22Rv1 (cell line): Measurements from ENCODE around the gene DUOX2.
"Not testable (repeated sequence)": the region's sequence is repeated elsewhere in the genome, so short reads cannot be mapped to it uniquely, and the experiment has no call there.

Source experiments
- H3K27ac ChIP-seq: fragments of 450-650 bp; 2 replicates; pipeline ENCODE4 v1.5.1; 2017
- CTCF ChIP-seq: fragments of 450-650 bp; IDR thresholded peaks from 2 replicates; pipeline ENCODE4 v1.5.1; 2017; ENCODE audit warnings: mild to moderate bottlenecking
- ZFX ChIP-seq: fragments of 450-650 bp; IDR thresholded peaks from 2 replicates; pipeline ENCODE4 v1.6.1; 2017; ENCODE audit warnings: antibody characterized with exemption, borderline replicate concordance

The DUOX2 gene

GRCh38 chr15:45084163-45084562 lies 29.8 kb downstream of the DUOX2 start:
- TF ChIP-seq ZFX: no peak
- no peak for TF ChIP-seq CTCF
- H3K27ac ChIP-seq: no peak overlapping the region

GRCh38 chr15:45083223-45083622 lies 30.7 kb downstream of the DUOX2 start:
- no peak for TF ChIP-seq CTCF
- TF ChIP-seq ZFX: no peak
- no peak overlapping the region for H3K27ac ChIP-seq

- H3K27ac ChIP-seq: not testable (repeated sequence)
Observed at GRCh38 chr15:45082412-45082811, 31.6 kb downstream of the DUOX2 start.

- not testable (repeated sequence) for H3K27ac ChIP-seq
Observed at GRCh38 chr15:45080593-45080992, 33.4 kb downstream of the DUOX2 start.

- H3K27ac ChIP-seq: not testable (repeated sequence)
Observed at GRCh38 chr15:45079628-45080246, 34.2 kb downstream of the DUOX2 start.

- H3K27ac ChIP-seq: not testable (repeated sequence)
Observed at GRCh38 chr15:45079201-45079600, 34.8 kb downstream of the DUOX2 start.

GRCh38 chr15:45077391-45077790 lies 36.6 kb downstream of the DUOX2 start:
- H3K27ac ChIP-seq: not testable (repeated sequence)

GRCh38 chr15:45075440-45076320 lies 38.3 kb downstream of the DUOX2 start:
- not testable (repeated sequence) for H3K27ac ChIP-seq

GRCh38 chr15:45073602-45074001 lies 40.4 kb downstream of the DUOX2 start:
- not testable (repeated sequence) for H3K27ac ChIP-seq

GRCh38 chr15:45069942-45070360 lies 44.0 kb downstream of the DUOX2 start:
- H3K27ac ChIP-seq: not testable (repeated sequence)

- H3K27ac ChIP-seq: no peak overlapping the region
- TF ChIP-seq CTCF (no peak), ZFX (no peak)
Observed at GRCh38 chr15:45064386-45064785, 49.6 kb downstream of the DUOX2 start.

GRCh38 chr15:45062301-45062700 lies 51.7 kb downstream of the DUOX2 start:
- H3K27ac ChIP-seq: not testable (repeated sequence)

- H3K27ac ChIP-seq: not testable (repeated sequence)
Observed at GRCh38 chr15:45058690-45059675, 55.0 kb downstream of the DUOX2 start.

- H3K27ac ChIP-seq: not testable (repeated sequence)
Observed at GRCh38 chr15:45052676-45053075, 61.3 kb downstream of the DUOX2 start.
